ENCODE measurements around the gene FNDC3B.

GRCh38 chr3:172079326-172079976 lies 40.1 kb downstream of the FNDC3B start:
- TF ChIP-seq, protein P1, sequence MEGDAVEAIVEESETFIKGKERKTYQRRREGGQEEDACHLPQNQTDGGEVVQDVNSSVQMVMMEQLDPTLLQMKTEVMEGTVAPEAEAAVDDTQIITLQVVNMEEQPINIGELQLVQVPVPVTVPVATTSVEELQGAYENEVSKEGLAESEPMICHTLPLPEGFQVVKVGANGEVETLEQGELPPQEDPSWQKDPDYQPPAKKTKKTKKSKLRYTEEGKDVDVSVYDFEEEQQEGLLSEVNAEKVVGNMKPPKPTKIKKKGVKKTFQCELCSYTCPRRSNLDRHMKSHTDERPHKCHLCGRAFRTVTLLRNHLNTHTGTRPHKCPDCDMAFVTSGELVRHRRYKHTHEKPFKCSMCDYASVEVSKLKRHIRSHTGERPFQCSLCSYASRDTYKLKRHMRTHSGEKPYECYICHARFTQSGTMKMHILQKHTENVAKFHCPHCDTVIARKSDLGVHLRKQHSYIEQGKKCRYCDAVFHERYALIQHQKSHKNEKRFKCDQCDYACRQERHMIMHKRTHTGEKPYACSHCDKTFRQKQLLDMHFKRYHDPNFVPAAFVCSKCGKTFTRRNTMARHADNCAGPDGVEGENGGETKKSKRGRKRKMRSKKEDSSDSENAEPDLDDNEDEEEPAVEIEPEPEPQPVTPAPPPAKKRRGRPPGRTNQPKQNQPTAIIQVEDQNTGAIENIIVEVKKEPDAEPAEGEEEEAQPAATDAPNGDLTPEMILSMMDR (IDR thresholded peaks at IDR 0.05; ENCODE audit: extremely low read depth in 1 of 2, insufficient read depth in 1 of 2, low read depth in 1 of 2, low read length in 2 of 2) = no peak
- no peak for TF ChIP-seq POLR2AphosphoS5 (IDR thresholded peaks at IDR 0.05; ENCODE audit: insufficient read depth, low read depth, low read length)
- no peak for TF ChIP-seq POLR2A (IDR thresholded peaks at IDR 0.05; ENCODE audit: low read depth, low read length)
- no peak for TF ChIP-seq FOS (IDR thresholded peaks at IDR 0.05; ENCODE audit: borderline replicate concordance, insufficient read depth, low read length)
- TF ChIP-seq EZH2 (IDR thresholded peaks at IDR 0.05; ENCODE audit: borderline replicate concordance, low read depth, low read length, severe bottlenecking) = no peak
- TF ChIP-seq, protein P2, sequence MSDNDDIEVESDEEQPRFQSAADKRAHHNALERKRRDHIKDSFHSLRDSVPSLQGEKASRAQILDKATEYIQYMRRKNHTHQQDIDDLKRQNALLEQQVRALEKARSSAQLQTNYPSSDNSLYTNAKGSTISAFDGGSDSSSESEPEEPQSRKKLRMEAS (IDR thresholded peaks at IDR 0.05; ENCODE audit: insufficient read depth, insufficient read length) = no peak
- no peak for TF ChIP-seq MYC (IDR thresholded peaks at IDR 0.05; ENCODE audit: low read depth, low read length)
- TF ChIP-seq JUN (IDR thresholded peaks at IDR 0.05; ENCODE audit: borderline replicate concordance, insufficient read depth, insufficient read length, low read depth) = no peak
- no peak for TF ChIP-seq GATA2 (IDR thresholded peaks at IDR 0.05; ENCODE audit: insufficient read depth, insufficient read length, low read depth, low read length)
